Prostate gland (tissue), 2 donors: Measurements from ENCODE around the gene WDR64. TPM values are rescaled to one million over a fixed set of nuclear protein-coding genes. Genes with fewer than 3 reads are reported as not detected.
"Not testable (repeated sequence)": the region's sequence is repeated elsewhere in the genome, so short reads cannot be mapped to it uniquely, and the experiment has no call there.

Experiments used
- DNase-seq: peaks from one replicate; pipeline ENCODE4 v3.0.0-alpha.2; 2019; ENCODE audit warnings: low spot score
- H3K27ac ChIP-seq, 2 donors: fragments of 200-600 bp; sonication (generic); 2 replicates each; pipeline ENCODE4 v1.5.1; 2017 to 2019
- H3K27me3 ChIP-seq: fragments of 200-600 bp; sonication (generic); replicated peaks from 2 replicates; pipeline ENCODE4 v1.5.1; 2019; ENCODE audit not compliant: insufficient read depth
- H3K36me3 ChIP-seq, 2 donors: fragments of 200-600 bp; sonication (generic); 1 replicate in 1 of 2; 2 replicates in 1 of 2; pipeline versions ENCODE4 v1.5.1 to v1.8.1; 2017 to 2019
- H3K4me1 ChIP-seq: fragments of 200-600 bp; sonication (generic); replicated peaks from 2 replicates; pipeline ENCODE4 v1.5.1; 2019
- H3K4me3 ChIP-seq, 2 donors: fragments of 200-600 bp; sonication (generic); 2 replicates each; pipeline ENCODE4 v1.5.1; 2017 to 2019
- H3K9me3 ChIP-seq: fragments of 200-600 bp; sonication (generic); 2 replicates; pipeline ENCODE4 v1.5.1; 2017
- POLR2A ChIP-seq: fragments of 450-650 bp; IDR thresholded peaks from one replicate; pipeline ENCODE4 v1.6.1; 2016; ENCODE audit warnings: antibody characterized with exemption, mild to moderate bottlenecking
- POLR2AphosphoS5 ChIP-seq: sonication (generic); formaldehyde crosslinking; IDR thresholded peaks from one replicate; pipeline ENCODE4 v1.6.1; 2017; ENCODE audit warnings: antibody characterized with exemption
- WGBS: methylation state at CpG from one replicate; pipeline ENCODE4 v1.1.5; 2018; 5-methylcytosine and 5-hydroxymethylcytosine counted together
- intact Hi-C: fragments of 100-400 bp; cut with DNase I; formaldehyde crosslinking; loops from one replicate; pipeline ENCODE4 v1.14.2; 2022
- total RNA-seq, 2 donors: library from RNA; depleted of rRNA; stranded (reverse); fragments of >200 nt; gene quantifications; one replicate each; pipeline ENCODE4 v1.1.0, GENCODE V29; 2016
- TF ChIP-seq, protein P1 (sequence below), 4 experiments: fragments of 200-600 bp in 2 of 4; fragments of 450-650 bp in 2 of 4; sonication (generic) in 2 of 4; IDR thresholded peaks; 1 replicate in 3 of 4; 2 replicates in 1 of 4; pipeline ENCODE4 v1.5.1; 2016 to 2019; ENCODE audit warnings: antibody characterized with exemption in 4 of 4, mild to moderate bottlenecking in 2 of 4, moderate library complexity in 2 of 4

The WDR64 gene
- total RNA-seq, 2 donors from 2014 or later: 0.91 TPM; not detected in 1

DNA sequence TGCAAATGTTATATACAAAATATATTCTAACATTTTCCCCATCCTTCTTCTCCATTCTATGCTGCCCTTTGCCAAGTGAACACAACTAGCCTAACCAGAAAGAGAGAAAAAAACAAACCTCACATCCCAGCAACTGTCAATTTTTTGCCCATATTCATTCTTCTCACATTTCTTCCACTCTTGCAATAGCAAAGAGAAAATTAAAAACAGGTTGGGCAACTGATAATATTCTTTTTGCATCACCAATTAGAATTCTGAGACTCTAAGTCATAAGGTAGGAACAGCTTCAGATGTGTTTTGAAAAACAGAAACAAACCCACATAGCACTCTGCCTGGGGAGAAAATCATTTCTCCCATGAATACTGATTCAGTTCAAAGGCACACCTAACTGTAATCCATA, 170.8 kb downstream of the WDR64 start:
- no peak overlapping the region for H3K27ac ChIP-seq
- intact Hi-C loops: no loop called here
- H3K4me3 ChIP-seq: no peak overlapping the region
- H3K27me3 ChIP-seq: no peaks in the 10 kb centered on the region
- no peaks in the 10 kb centered on the region for H3K36me3 ChIP-seq
- TF ChIP-seq POLR2AphosphoS5: no peak
- TF ChIP-seq POLR2A: no peak
- TF ChIP-seq, protein P1, sequence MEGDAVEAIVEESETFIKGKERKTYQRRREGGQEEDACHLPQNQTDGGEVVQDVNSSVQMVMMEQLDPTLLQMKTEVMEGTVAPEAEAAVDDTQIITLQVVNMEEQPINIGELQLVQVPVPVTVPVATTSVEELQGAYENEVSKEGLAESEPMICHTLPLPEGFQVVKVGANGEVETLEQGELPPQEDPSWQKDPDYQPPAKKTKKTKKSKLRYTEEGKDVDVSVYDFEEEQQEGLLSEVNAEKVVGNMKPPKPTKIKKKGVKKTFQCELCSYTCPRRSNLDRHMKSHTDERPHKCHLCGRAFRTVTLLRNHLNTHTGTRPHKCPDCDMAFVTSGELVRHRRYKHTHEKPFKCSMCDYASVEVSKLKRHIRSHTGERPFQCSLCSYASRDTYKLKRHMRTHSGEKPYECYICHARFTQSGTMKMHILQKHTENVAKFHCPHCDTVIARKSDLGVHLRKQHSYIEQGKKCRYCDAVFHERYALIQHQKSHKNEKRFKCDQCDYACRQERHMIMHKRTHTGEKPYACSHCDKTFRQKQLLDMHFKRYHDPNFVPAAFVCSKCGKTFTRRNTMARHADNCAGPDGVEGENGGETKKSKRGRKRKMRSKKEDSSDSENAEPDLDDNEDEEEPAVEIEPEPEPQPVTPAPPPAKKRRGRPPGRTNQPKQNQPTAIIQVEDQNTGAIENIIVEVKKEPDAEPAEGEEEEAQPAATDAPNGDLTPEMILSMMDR (IDR thresholded peaks at IDR 0.05): no peak
- DNase-seq: no peak
- no peaks in the 10 kb centered on the region for H3K4me1 ChIP-seq
- no peaks in the 10 kb centered on the region for H3K9me3 ChIP-seq

DNA sequence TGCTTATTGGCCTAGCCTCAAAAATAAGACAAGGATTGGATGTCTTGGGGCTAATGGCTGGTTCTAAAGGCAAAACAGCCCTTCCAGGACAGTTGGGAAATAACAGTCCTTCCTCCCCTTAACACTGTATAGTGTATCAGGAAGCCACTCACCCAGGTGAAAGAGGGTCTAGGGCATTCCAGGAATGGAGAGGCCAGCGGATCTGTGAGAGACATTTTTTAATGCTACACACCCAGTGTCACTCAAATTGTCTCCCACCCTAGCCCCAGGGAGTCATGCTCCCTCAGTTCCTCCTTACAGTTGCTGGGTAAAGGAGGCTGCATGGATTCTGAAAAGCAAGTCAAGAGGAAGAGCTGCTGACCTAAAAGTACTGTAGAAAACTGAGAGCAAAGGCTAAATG, 171.8 kb downstream of the WDR64 start:
- Histone ChIP-seq H3K27me3 (no peaks in the 10 kb centered on the region), H3K4me1 (no peaks in the 10 kb centered on the region), H3K9me3 (no peaks in the 10 kb centered on the region), H3K36me3 (no peaks in the 10 kb centered on the region), H3K27ac (no peak overlapping the region), H3K4me3 (no peak overlapping the region)
- TF ChIP-seq POLR2A (no peak), POLR2AphosphoS5 (no peak)
- TF ChIP-seq, protein P1 (IDR thresholded peaks at IDR 0.05): no peak
- DNase-seq: no peak
- intact Hi-C loops: no loop called here
- 87% methylated on average over 1 of the region's 1 CpG for WGBS

- DNase-seq: no peak
- H3K27ac ChIP-seq: no peak overlapping the region
- intact Hi-C loops: no loop called here
- no peak overlapping the region for H3K4me3 ChIP-seq
- H3K27me3 ChIP-seq: no peaks in the 10 kb centered on the region
- TF ChIP-seq, protein P1 (IDR thresholded peaks at IDR 0.05): no peak
- TF ChIP-seq POLR2A (no peak), POLR2AphosphoS5 (no peak)
- H3K4me1 ChIP-seq: no peaks in the 10 kb centered on the region
- H3K36me3 ChIP-seq: no peaks in the 10 kb centered on the region
- no peaks in the 10 kb centered on the region for H3K9me3 ChIP-seq
Measured at GRCh38 chr1:241825581-241825980, 173.5 kb downstream of the WDR64 start.

GRCh38 chr1:241826613-241827012, 174.5 kb downstream of the WDR64 start:
- DNase-seq, H3K9me3 ChIP-seq, H3K4me3 ChIP-seq, H3K27ac ChIP-seq, intact Hi-C loops, H3K4me1 ChIP-seq, H3K36me3 ChIP-seq, H3K27me3 ChIP-seq: not testable (repeated sequence)
- WGBS: 89% methylated on average over 9 of the region's 9 CpGs

- WGBS: 88% methylated on average over 2 of the region's 2 CpGs
- intact Hi-C loops: no loop called here
- no peaks in the 10 kb centered on the region for H3K4me1 ChIP-seq
Measured at GRCh38 chr1:241827264-241827663, 175.2 kb downstream of the WDR64 start.

More at GRCh38 chr1:241827264-241827663, 175.2 kb downstream of the WDR64 start:
- Histone ChIP-seq H3K27me3 (no peaks in the 10 kb centered on the region), H3K4me3 (no peak overlapping the region), H3K36me3 (no peaks in the 10 kb centered on the region), H3K9me3 (no peaks in the 10 kb centered on the region), H3K27ac (no peak overlapping the region)
- no peak for DNase-seq
- no peak for TF ChIP-seq POLR2AphosphoS5
- TF ChIP-seq, protein P1 (IDR thresholded peaks at IDR 0.05): no peak
- TF ChIP-seq POLR2A: no peak
